Neural cell (in vitro differentiated cells): ENCODE measurements around the gene HIGD1C.

Experiments
- CTCF ChIP-seq: fragments of 450-650 bp; IDR thresholded peaks from 2 replicates; pipeline ENCODE4 v1.5.1; 2014; ENCODE audit warnings: antibody characterized with exemption, mild to moderate bottlenecking, moderate library complexity; ENCODE audit not compliant: poor library complexity, severe bottlenecking
- EP300 ChIP-seq: fragments of 450-650 bp; conservative IDR thresholded peaks from 2 replicates; pipeline ENCODE4 v1.6.1; 2014; ENCODE audit warnings: antibody characterized with exemption, mild to moderate bottlenecking, moderate library complexity; ENCODE audit not compliant: poor library complexity, severe bottlenecking
- EZH2 ChIP-seq: fragments of 200-600, 300-800 bp; shearing (Covaris generic), sonication (generic); IDR thresholded peaks from 2 replicates; pipeline ENCODE4 v1.6.1; 2014; ENCODE audit warnings: antibody characterized with exemption, low read length, borderline replicate concordance, mild to moderate bottlenecking; ENCODE audit not compliant: insufficient read depth, poor library complexity, severe bottlenecking
- POLR2AphosphoS5 ChIP-seq: IDR thresholded peaks from 2 replicates; pipeline ENCODE4 v1.6.1; 2012
- REST ChIP-seq: IDR thresholded peaks from 2 replicates; pipeline ENCODE4 v1.6.1; 2012; ENCODE audit warnings: borderline replicate concordance
- SMC3 ChIP-seq: fragments of 450-650 bp; conservative IDR thresholded peaks from 2 replicates; pipeline ENCODE4 v1.6.1; 2014; ENCODE audit warnings: antibody characterized with exemption, mild to moderate bottlenecking, moderate library complexity; ENCODE audit not compliant: poor library complexity

- TF ChIP-seq CTCF: no peak
- no peak for TF ChIP-seq SMC3
- TF ChIP-seq EP300: no peak
- TF ChIP-seq REST: no peak
- TF ChIP-seq EZH2: no peak
- TF ChIP-seq POLR2AphosphoS5: no peak
Measured at GRCh38 chr12:50927766-50928224, 24.5 kb upstream of the HIGD1C start.
